IPS-15b (cell line): ENCODE measurements around the gene BMP8A.
"Not testable (repeated sequence)": the region's sequence is repeated elsewhere in the genome, so short reads cannot be mapped to it uniquely, and the experiment has no call there.

Experiments used
- H3K27me3 ChIP-seq: one replicate; pipeline ENCODE4 v1.6.1; 2013; ENCODE audit warnings: low read length; ENCODE audit not compliant: control insufficient read depth, insufficient read depth
- H3K36me3 ChIP-seq: one replicate; pipeline ENCODE4 v1.6.1; 2013; ENCODE audit warnings: low read length; ENCODE audit not compliant: control insufficient read depth, insufficient read depth
- H3K4me1 ChIP-seq: one replicate; pipeline ENCODE4 v1.6.1; 2013; ENCODE audit warnings: mild to moderate bottlenecking, low read length; ENCODE audit not compliant: control insufficient read depth, insufficient read depth
- H3K4me3 ChIP-seq: one replicate; pipeline ENCODE4 v1.5.1; 2013; ENCODE audit warnings: low read depth, low read length
- H3K9ac ChIP-seq: one replicate; pipeline ENCODE4 v1.6.1; 2013; ENCODE audit warnings: low read depth, mild to moderate bottlenecking, low read length
- H3K9me3 ChIP-seq: one replicate; pipeline ENCODE4 v1.6.1; 2013; ENCODE audit warnings: mild to moderate bottlenecking, low read length; ENCODE audit not compliant: control insufficient read depth, insufficient read depth

Gene BMP8A

DNA sequence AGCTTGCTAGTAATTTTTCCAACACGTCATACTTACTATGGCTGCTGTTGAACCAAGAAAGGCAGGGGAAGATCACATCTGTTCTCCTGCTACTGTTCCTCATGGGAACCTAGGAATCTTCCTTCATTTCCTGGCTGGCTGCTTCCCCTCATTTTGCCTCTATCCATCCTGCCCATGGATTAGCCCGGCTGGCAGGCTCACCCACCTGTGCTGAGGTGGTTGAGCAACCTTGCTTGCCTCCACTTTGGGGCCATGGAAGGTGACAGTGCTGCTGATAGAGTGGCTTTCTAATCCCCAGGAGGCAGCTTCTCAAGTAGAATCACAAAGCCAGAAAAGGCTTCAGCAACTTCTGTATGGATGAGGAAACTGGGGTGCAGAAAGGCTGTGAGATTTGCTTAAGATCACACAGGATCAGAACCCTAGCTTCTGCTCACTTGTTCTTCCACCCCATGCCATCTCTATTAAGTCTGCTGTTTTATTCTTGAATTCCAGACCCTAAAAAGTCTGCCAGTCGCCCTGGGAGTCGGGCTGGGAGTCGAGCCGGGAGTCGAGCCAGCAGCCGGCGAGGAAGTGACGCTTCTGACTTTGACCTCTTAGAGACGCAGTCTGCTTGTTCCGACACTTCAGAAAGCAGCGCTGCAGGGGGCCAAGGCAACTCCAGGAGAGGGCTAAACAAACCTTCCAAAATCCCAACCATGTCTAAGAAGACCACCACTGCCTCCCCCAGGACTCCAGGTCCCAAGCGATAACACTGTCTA lies 6.2 kb upstream of the BMP8A start:
- no peak overlapping the region for H3K4me3 ChIP-seq
- no peak overlapping the region for H3K9ac ChIP-seq
- H3K4me1 ChIP-seq, result no peaks in the 10 kb centered on the region
- peaks cover 13% of the 10 kb centered on the region for H3K27me3 ChIP-seq
- peaks cover 8% of the 10 kb centered on the region for H3K36me3 ChIP-seq
- H3K9me3 ChIP-seq, result no peaks in the 10 kb centered on the region

DNA sequence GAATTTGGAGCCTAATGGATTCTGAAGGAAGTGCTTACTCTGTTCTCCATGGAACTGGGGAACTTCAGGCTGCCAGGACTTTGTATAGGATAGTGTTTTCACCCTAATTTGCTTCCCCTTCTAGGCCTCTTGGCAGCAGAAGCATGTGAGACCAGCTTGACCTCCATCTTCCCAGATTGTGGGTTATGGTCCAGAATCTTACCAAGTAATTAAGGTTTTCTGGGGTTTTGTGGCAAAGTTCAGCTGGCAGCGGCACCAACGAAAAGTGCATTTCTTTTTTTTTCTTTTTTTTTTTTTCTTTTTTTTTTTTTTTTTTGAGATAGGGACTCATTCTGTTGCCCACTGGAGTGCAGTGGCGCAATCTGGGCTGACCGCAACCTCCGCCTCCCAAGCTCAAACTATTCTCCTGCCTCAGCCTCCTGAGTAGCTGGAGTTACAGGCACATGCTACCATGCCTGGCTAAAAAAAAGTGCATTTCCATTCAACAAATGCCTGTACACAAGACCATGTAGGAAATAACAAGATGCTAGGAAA lies 3.4 kb upstream of the BMP8A start:
- no peaks in the 10 kb centered on the region for H3K4me1 ChIP-seq
- H3K27me3 ChIP-seq, result peaks cover 27% of the 10 kb centered on the region
- H3K9ac ChIP-seq, result no peak overlapping the region
- peaks cover 5% of the 10 kb centered on the region for H3K36me3 ChIP-seq
- no peaks in the 10 kb centered on the region for H3K9me3 ChIP-seq
- H3K4me3 ChIP-seq, result no peak overlapping the region

DNA sequence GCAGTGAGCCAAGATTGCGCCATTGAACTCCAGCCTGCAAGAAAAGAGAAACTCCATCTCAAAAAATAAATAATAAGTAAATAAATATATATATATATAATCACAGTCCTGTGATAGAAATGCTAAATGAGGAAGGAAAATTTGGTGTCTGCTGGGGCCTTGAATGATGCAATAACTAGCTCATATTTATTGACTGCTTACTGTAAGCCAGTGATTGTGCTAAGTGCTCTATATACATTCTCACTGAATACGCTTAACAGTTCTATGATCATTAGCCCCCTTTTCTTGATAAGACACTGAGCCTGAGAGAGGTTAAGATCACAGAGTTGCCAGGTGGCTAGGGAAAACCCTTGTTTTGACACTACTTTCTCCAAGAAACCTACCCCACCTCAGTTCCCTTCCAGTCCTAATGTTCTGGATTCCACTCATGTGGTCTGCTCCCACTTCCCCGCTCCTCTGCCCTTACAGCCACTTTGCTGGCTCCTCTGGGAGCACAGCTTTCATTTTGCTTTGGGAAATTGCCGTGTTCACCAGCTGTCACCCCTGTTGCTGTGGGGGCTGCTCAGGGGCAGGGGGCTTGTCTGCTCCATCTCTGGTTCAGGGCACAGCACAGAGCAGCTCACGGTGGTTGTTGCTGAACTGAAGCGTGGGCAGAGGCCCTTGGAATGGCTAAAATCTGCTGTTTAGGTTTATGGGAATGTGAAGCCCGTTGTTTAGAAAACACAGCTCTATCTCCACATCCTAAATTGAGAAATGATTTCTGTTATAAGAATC lies 2.5 kb upstream of the BMP8A start:
- no peak overlapping the region for H3K9ac ChIP-seq
- H3K27me3 ChIP-seq, result peaks cover 36% of the 10 kb centered on the region
- H3K36me3 ChIP-seq, result peaks cover 5% of the 10 kb centered on the region
- H3K9me3 ChIP-seq, result no peaks in the 10 kb centered on the region
- H3K4me1 ChIP-seq, result no peaks in the 10 kb centered on the region
- H3K4me3 ChIP-seq, result no peak overlapping the region

DNA sequence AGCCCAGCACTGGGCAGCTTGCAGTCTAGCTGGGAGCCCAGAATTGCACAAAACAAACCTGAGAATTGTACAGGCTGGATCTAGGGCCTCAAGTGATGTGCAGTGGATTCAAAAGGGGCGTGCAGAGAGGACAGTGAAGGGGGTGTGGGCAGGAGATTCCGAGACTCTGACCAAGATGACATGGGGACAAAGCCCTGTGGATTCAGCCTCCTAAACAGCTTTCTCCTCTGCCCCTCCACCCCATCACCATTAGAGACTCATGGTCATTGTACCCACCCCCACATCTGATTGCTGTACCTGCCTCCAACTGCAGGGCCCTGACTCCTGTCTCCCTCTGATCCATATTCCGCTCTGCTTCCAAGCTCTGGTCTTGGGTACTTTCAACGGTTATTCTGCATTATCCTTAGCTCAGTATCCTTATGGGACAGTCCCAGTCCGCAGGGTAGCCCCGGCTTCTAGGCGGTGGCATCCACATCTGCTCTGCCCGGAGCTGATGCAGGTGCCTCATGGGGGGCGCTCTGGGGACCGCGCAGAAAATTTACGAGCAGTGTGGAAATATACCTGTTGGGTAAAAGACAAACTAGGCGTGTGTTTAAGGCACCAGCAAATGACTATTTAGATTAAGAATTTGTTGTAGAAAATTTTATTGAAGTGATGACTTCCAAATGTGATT lies 1.7 kb upstream of the BMP8A start:
- peaks cover 2% of the 10 kb centered on the region for H3K36me3 ChIP-seq
- no peak overlapping the region for H3K9ac ChIP-seq
- H3K4me1 ChIP-seq, result no peaks in the 10 kb centered on the region
- no peak overlapping the region for H3K4me3 ChIP-seq
- peaks cover 43% of the 10 kb centered on the region for H3K27me3 ChIP-seq
- H3K9me3 ChIP-seq, result no peaks in the 10 kb centered on the region

DNA sequence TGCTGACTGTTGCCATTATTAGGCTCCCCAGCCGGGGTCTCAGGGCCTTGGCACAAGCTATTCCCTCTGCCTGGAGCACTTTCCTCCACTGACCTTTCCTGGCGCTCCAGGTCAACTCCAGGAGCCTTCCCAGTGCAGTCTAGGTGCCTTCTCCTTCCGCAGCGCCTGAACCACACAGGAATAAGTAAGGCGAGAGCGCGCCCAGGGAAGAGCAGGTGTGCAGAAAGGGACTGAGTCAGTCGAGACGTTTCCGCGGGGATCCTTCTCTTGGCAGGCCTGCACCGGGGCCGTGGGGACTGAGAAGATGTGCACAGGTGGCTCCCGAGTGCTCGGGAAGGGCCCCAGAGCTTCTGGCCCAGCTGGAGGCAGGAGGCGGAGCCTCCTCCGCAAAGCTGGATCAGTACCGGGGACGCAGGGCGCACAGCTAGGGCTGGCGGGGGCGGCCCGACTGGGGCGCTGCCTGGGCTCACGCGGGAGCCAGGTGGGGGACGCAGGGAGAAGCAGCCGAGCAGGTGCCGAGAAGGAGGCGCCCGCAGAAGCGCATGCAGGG lies 765 bp upstream of the BMP8A start:
- Histone ChIP-seq H3K9ac (no peak overlapping the region), H3K27me3 (peaks cover 43% of the 10 kb centered on the region), H3K4me3 (peak overlapping the region; percentile 48), H3K36me3 (no peaks in the 10 kb centered on the region), H3K9me3 (no peaks in the 10 kb centered on the region), H3K4me1 (no peaks in the 10 kb centered on the region)

DNA sequence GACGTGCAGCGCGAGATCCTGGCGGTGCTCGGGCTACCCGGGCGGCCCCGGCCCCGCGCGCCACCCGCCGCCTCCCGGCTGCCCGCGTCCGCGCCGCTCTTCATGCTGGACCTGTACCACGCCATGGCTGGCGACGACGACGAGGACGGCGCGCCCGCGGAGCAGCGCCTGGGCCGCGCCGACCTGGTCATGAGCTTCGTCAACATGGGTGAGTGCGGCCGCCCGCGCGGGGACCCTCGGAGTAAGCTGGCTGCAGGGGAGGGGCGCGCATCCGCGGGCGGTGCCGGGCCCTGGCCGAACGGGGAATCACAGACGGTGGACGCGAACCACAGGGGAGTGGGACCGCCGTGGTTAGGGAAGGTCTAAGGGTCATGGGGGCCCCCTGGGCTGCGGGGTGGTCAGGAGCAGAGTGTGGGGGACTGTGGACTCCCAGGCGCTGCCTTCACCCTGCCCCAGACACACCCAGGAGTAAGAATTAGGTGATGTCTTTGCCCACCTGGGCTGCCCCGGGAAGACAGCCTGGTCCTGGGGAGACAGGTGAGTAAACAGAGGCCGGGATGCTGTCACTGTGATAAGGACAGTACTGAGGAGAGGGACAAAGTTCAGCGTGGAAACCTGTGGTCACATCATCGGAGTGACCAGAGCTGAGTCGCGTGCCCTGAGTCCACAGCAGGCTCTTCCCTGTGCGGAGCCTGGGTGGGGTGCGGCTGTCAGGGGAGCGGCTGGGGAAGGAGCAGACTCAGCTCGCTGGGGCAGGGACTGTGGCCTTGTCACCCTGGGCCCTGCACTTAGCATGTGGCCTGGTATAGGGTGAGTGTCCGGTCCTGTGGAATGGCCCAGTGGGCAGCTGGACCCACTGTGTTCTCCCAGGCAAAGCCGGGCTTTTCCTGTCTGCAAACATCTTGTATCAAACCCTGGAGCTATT lies 944 bp downstream of the BMP8A start:
- H3K4me3 ChIP-seq, H3K4me1 ChIP-seq, H3K9ac ChIP-seq, H3K36me3 ChIP-seq, H3K9me3 ChIP-seq: not testable (repeated sequence)
- H3K27me3 ChIP-seq, result peaks cover 43% of the 10 kb centered on the region

DNA sequence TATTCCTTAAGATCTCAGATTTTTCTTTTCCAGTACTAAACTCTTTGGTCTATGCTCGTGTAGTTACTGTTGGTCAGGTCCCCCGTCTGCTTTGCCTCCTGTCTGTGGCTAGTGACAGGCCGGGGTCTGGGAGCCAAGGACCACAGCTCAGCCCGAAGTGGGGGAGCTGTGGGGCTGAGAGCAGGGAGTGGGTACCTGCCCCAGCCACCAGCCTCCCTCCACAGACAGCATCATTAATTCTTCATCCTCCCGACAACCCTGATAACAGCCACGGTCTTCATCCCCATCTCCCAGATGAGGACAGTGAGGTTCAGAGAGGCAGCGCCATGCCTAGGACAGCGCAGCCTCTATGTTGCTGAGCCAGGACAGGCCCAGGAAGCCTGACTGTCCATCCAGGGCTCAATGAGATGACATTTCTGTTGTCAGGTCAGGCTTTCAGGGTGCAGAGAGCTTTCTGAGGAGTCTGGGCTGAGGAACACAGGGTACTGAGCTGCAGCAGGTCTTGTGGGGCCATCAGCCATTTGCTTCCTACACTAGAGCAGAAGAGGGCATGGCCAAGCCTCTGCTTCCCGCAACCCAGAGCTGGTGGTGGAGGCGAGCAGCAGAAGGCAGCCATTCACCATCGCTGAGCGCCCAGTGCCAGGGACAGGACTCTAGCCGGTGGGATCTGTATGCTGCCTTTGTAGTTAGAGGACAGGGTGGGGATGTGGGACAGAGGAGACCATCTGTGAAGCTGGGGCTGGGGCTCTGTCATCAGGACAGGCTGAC lies 1.8 kb downstream of the BMP8A start:
- H3K9ac ChIP-seq, H3K4me3 ChIP-seq, H3K9me3 ChIP-seq, H3K4me1 ChIP-seq, H3K36me3 ChIP-seq: not testable (repeated sequence)
- peaks cover 43% of the 10 kb centered on the region for H3K27me3 ChIP-seq

DNA sequence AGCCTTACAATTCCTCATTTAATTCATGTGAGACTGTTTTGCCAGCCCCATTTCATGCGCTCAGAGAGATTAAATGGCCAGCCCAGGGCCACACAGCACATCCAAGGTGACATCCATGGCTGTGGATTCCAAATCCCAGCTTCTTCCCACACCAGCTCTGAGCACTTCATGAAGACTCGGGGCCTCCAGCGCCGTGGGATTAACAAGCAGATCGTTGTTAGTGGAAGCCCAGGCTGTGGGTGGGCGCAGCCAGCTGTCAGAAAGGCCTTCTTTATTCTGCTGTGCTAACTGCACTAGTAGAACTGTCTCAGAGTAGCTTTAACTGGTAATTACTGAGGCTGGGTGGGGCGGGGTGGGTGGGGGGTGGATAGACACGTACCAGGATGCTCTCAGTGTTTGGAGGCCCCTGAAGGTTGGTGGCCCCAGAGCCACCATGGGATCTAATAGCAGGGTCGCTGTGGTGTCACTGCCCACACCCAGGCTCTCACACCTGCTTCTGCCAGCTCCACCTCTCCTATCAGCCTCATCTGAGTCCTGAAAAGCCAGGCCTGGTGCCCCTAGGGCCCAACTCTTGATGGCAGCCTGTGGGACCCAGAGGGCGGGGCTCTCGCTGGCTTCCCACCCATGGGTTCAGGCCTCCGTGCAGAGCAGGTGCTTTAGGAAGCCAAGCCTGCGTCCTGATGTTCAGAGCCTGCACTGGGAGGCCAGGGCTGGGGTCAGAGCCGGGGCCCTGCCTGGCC lies 3.4 kb downstream of the BMP8A start:
- H3K4me1 ChIP-seq, result no peaks in the 10 kb centered on the region
- H3K4me3 ChIP-seq, result no peak overlapping the region
- peaks cover 34% of the 10 kb centered on the region for H3K27me3 ChIP-seq
- H3K9ac ChIP-seq, result no peak overlapping the region
- H3K9me3 ChIP-seq, result no peaks in the 10 kb centered on the region
- H3K36me3 ChIP-seq, result no peaks in the 10 kb centered on the region

DNA sequence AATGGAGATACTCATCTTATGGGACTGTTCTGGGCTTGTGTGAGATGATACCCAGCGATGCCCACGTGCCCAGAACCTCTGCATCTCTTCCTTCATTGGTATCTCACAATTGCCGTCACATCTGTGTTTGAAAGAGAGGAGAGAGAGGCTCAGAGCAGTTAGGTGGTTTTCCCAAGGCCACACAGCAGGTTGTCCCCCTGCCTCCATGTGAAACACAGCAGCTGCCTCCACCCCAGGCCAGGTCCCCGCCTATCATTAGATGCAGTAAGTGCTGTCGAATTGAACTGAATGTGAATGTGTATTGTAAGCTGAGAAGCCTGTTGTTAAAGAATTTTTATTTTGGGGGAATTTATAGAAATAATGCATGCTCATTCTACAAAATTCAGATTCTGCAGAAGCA lies 5.1 kb downstream of the BMP8A start:
- H3K4me1 ChIP-seq, H3K9me3 ChIP-seq, H3K36me3 ChIP-seq, H3K4me3 ChIP-seq, H3K9ac ChIP-seq: not testable (repeated sequence)
- H3K27me3 ChIP-seq, result peaks cover 23% of the 10 kb centered on the region

DNA sequence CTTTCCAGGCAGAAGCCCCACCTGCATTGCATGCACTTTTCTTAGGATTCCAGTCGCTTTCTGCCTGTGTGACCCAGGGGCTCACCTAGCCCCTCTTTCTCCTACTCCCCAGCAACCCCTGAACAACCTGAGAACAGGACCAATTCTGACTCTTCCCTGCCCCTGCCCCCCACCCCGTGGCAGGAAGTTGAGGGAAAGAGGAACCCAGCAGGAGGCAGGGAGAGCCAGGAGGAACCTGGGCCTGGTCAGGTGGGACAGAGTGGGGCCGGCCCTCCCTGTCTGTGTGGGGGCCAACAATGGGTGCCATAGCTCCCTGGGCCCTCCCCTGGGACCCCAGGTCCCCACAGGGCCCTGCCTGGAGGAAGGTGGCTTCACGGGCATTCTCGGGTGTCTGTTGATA lies 6.1 kb downstream of the BMP8A start:
- Histone ChIP-seq H3K9ac (no peak overlapping the region), H3K36me3 (no peaks in the 10 kb centered on the region), H3K27me3 (peaks cover 21% of the 10 kb centered on the region), H3K9me3 (no peaks in the 10 kb centered on the region), H3K4me3 (no peak overlapping the region), H3K4me1 (no peaks in the 10 kb centered on the region)
